GM21786 (cell line): Measurements from ENCODE around the gene ATP5F1B.

ENCODE experiments used
- ATAC-seq: cut with Tn5 transposase; IDR thresholded peaks from one replicate; pipeline ENCODE4 v1.9.1; 2021; ENCODE audit not compliant: unreplicated experiment

The ATP5F1B gene

GRCh38 chr12:56626701-56627100 is 19.1 kb downstream of the ATP5F1B start:
- ATAC-seq, result no peak

GRCh38 chr12:56622535-56622934 is 23.2 kb downstream of the ATP5F1B start:
- ATAC-seq, result no peak

- no peak for ATAC-seq
Measured at GRCh38 chr12:56616925-56617324, 28.9 kb downstream of the ATP5F1B start.

- ATAC-seq, result no peak
Measured at GRCh38 chr12:56616244-56616643, 29.5 kb downstream of the ATP5F1B start.

GRCh38 chr12:56614627-56615026 is 31.2 kb downstream of the ATP5F1B start:
- no peak for ATAC-seq

GRCh38 chr12:56604355-56604754 is 41.4 kb downstream of the ATP5F1B start:
- ATAC-seq, result no peak

GRCh38 chr12:56602239-56602638 is 43.5 kb downstream of the ATP5F1B start:
- no peak for ATAC-seq

- no peak for ATAC-seq
Measured at GRCh38 chr12:56601503-56601902, 44.3 kb downstream of the ATP5F1B start.

GRCh38 chr12:56600753-56601152 is 45.0 kb downstream of the ATP5F1B start:
- ATAC-seq, result no peak

GRCh38 chr12:56599797-56600196 is 46.0 kb downstream of the ATP5F1B start:
- ATAC-seq, result no peak

- no peak for ATAC-seq
Measured at GRCh38 chr12:56599041-56599440, 46.7 kb downstream of the ATP5F1B start.

GRCh38 chr12:56596815-56597214 is 49.0 kb downstream of the ATP5F1B start:
- ATAC-seq, result no peak

- ATAC-seq, result peak; percentile 43
Measured at GRCh38 chr12:56593909-56594621, 51.7 kb downstream of the ATP5F1B start.

- ATAC-seq, result no peak
Measured at GRCh38 chr12:56591961-56592360, 53.8 kb downstream of the ATP5F1B start.

GRCh38 chr12:56591126-56591525 is 54.7 kb downstream of the ATP5F1B start:
- ATAC-seq, result no peak

GRCh38 chr12:56590237-56590830 is 55.5 kb downstream of the ATP5F1B start:
- ATAC-seq, result no peak

- ATAC-seq, result no peak
Measured at GRCh38 chr12:56589783-56590182, 56.0 kb downstream of the ATP5F1B start.
